SK-N-SH (cell line): Measurements from ENCODE around the gene FAM163A. TPM values are rescaled to one million over a fixed set of nuclear protein-coding genes. Genes with fewer than 3 reads are reported as not detected.

Source experiments
- CTCF ChIA-PET: fragments of 300-600, 350-600 bp; formaldehyde crosslinking; extraction: SDS; loops from one replicate; lab custom pipeline; 2021; lab: Yijun Ruan, JAX
- POLR2A ChIA-PET: fragments of 350-600 bp; sonication (Branson Sonifier 250); formaldehyde crosslinking; extraction: SDS; loops from one replicate; lab custom pipeline; 2020; ENCODE audit warnings: antibody characterized with exemption, inconsistent platforms; lab: Yijun Ruan, JAX
- DNase-seq: peaks from one replicate; pipeline ENCODE4 v3.0.0; 2012
- H2AFZ ChIP-seq: fragments of 200-600 bp; sonication (generic); 2 replicates; pipeline ENCODE4 v1.8.1; 2016; ENCODE audit warnings: antibody characterized with exemption, mild to moderate bottlenecking, low read depth
- H3F3A ChIP-seq: fragments of 200-600 bp; sonication (generic); replicated peaks from 2 replicates; pipeline ENCODE3; 2016; ENCODE audit warnings: antibody characterized with exemption, mild to moderate bottlenecking; ENCODE audit not compliant: insufficient read depth
- H3K27ac ChIP-seq, 2 experiments: fragments of 200-500 bp in 1 of 2; fragments of 200-600 bp in 1 of 2; sonication (Bioruptor generic) in 1 of 2; sonication (generic), shearing (Covaris generic) in 1 of 2; 2 replicates each; pipeline versions ENCODE4 v1.5.1 to v1.6.1; 2014 to 2016; ENCODE audit warnings: low read depth in 2 of 2, inconsistent platforms in 1 of 2, low read length in 1 of 2, mild to moderate bottlenecking in 1 of 2, mixed read lengths in 1 of 2
- H3K27me3 ChIP-seq: fragments of 200-600 bp; sonication (generic), shearing (Covaris generic); 2 replicates; pipeline ENCODE4 v1.6.1; 2016; ENCODE audit warnings: mixed run types; ENCODE audit not compliant: insufficient read depth
- H3K36me3 ChIP-seq, 2 experiments: fragments of 200-500 bp in 1 of 2; fragments of 200-600 bp in 1 of 2; sonication (Bioruptor generic) in 1 of 2; sonication (generic) in 1 of 2; replicated peaks in 1 of 2; 2 replicates each; pipeline versions ENCODE3 to v1.5.1; 2014 to 2016; ENCODE audit warnings: low read length in 1 of 2, mild to moderate bottlenecking in 1 of 2; ENCODE audit not compliant: insufficient read depth in 2 of 2, control insufficient read depth in 1 of 2
- H3K4me1 ChIP-seq, 2 experiments: fragments of 200-500 bp in 1 of 2; fragments of 200-600 bp in 1 of 2; sonication (Bioruptor generic) in 1 of 2; sonication (generic), shearing (Covaris generic) in 1 of 2; 2 replicates each; pipeline versions ENCODE4 v1.5.1 to v1.6.1; 2014 to 2016; ENCODE audit warnings: low read depth in 1 of 2, low read length in 1 of 2, mixed run types in 1 of 2; ENCODE audit not compliant: insufficient read depth in 2 of 2, control insufficient read depth in 1 of 2
- H3K4me2 ChIP-seq: fragments of 200-600 bp; sonication (generic), shearing (Covaris generic); 2 replicates; pipeline ENCODE4 v1.6.1; 2017; ENCODE audit warnings: mixed run types
- H3K4me3 ChIP-seq, 2 experiments: fragments of 200-500 bp in 1 of 2; fragments of 200-600 bp in 1 of 2; sonication (Bioruptor generic) in 1 of 2; sonication (generic), shearing (Covaris generic) in 1 of 2; 2 replicates each; pipeline versions ENCODE4 v1.5.1 to v1.8.1; 2014 to 2016; ENCODE audit warnings: low read depth in 2 of 2, inconsistent platforms in 1 of 2, low read length in 1 of 2, mild to moderate bottlenecking in 1 of 2, mixed read lengths in 1 of 2, moderate library complexity in 1 of 2
- H3K79me2 ChIP-seq: fragments of 200-600 bp; sonication (generic); 2 replicates; pipeline ENCODE4 v1.8.1; 2017; ENCODE audit warnings: mild to moderate bottlenecking; ENCODE audit not compliant: insufficient read depth
- H3K9ac ChIP-seq: fragments of 200-600 bp; sonication (generic); 2 replicates; pipeline ENCODE4 v1.6.1; 2017; ENCODE audit warnings: mixed run types
- H3K9me2 ChIP-seq: fragments of 200-600 bp; sonication (generic); 2 replicates; pipeline ENCODE4 v1.6.1; 2017; ENCODE audit warnings: mixed run types
- H3K9me3 ChIP-seq: fragments of 200-600 bp; sonication (generic); 2 replicates; pipeline ENCODE4 v1.6.1; 2017; ENCODE audit warnings: mixed run types, mild to moderate bottlenecking, moderate library complexity
- H4K20me1 ChIP-seq: fragments of 200-600 bp; sonication (generic); 2 replicates; pipeline ENCODE4 v1.6.1; 2017; ENCODE audit warnings: mild to moderate bottlenecking, mixed run types; ENCODE audit not compliant: insufficient read depth
- CHD2 ChIP-seq: fragments of 150-350 bp; IDR thresholded peaks from 2 replicates; pipeline ENCODE4 v1.6.1; 2018; ENCODE audit warnings: low read length; ENCODE audit not compliant: partially characterized antibody
- FOSL2 ChIP-seq: IDR thresholded peaks from 2 replicates; pipeline ENCODE4 v1.4.0; 2012; ENCODE audit warnings: low read depth, mild to moderate bottlenecking, moderate library complexity, borderline replicate concordance
- FOXJ3 ChIP-seq: sonication (generic); formaldehyde crosslinking; IDR thresholded peaks from 2 replicates; pipeline ENCODE4 v1.5.1; 2020; ENCODE audit warnings: mild to moderate bottlenecking, missing genetic modification reagents
- FOXM1 ChIP-seq: IDR thresholded peaks from 2 replicates; pipeline ENCODE4 v1.4.0; 2012; ENCODE audit warnings: low read depth, mild to moderate bottlenecking
- GABPA ChIP-seq: IDR thresholded peaks from 2 replicates; pipeline ENCODE4 v1.4.0; 2012; ENCODE audit warnings: low read depth, mild to moderate bottlenecking
- GATA2 ChIP-seq: sonication (generic); formaldehyde crosslinking; IDR thresholded peaks from 2 replicates; pipeline ENCODE4 v1.5.0; 2020; ENCODE audit warnings: mild to moderate bottlenecking, missing genetic modification reagents
- IRF3 ChIP-seq: fragments of 150-350 bp; IDR thresholded peaks from 2 replicates; pipeline ENCODE4 v1.6.1; 2016; ENCODE audit warnings: mild to moderate bottlenecking, low read depth, low read length
- MEF2A ChIP-seq: IDR thresholded peaks from 2 replicates; pipeline ENCODE4 v1.4.0; 2012; ENCODE audit warnings: low read depth, borderline replicate concordance
- MXI1 ChIP-seq: IDR thresholded peaks from 2 replicates; pipeline ENCODE4 v1.6.1; 2012; ENCODE audit warnings: mild to moderate bottlenecking, low read depth, low read length, improper control_type of control experiment
- NFIC ChIP-seq: IDR thresholded peaks from 2 replicates; pipeline ENCODE4 v1.4.0; 2012; ENCODE audit warnings: borderline replicate concordance
- POLR2AphosphoS5 ChIP-seq: IDR thresholded peaks from 2 replicates; pipeline ENCODE4 v1.6.1; 2012; ENCODE audit warnings: low read depth, low read length
- REST ChIP-seq: IDR thresholded peaks from 2 replicates; pipeline ENCODE4 v1.6.1; 2012; ENCODE audit warnings: mild to moderate bottlenecking, low read depth, low read length, moderate library complexity
- RFX5 ChIP-seq: IDR thresholded peaks from 2 replicates; pipeline ENCODE4 v1.6.1; 2012; ENCODE audit warnings: mild to moderate bottlenecking, improper control_type of control experiment, low read length
- RXRA ChIP-seq: IDR thresholded peaks from 2 replicates; pipeline ENCODE4 v1.4.0; 2012; ENCODE audit warnings: low read depth, mild to moderate bottlenecking, borderline replicate concordance
- TAF1 ChIP-seq: IDR thresholded peaks from 2 replicates; pipeline ENCODE4 v1.6.1; 2012; ENCODE audit warnings: low read depth, mild to moderate bottlenecking, low read length, moderate library complexity, borderline replicate concordance
- TCF12 ChIP-seq: IDR thresholded peaks from 2 replicates; pipeline ENCODE4 v1.4.0; 2012
- TEAD4 ChIP-seq: IDR thresholded peaks from 2 replicates; pipeline ENCODE4 v1.4.0; 2012; ENCODE audit warnings: mild to moderate bottlenecking, borderline replicate concordance; ENCODE audit not compliant: insufficient read depth
- USF1 ChIP-seq: IDR thresholded peaks from 2 replicates; pipeline ENCODE4 v1.4.0; 2012; ENCODE audit warnings: low read depth, borderline replicate concordance
- YY1 ChIP-seq: IDR thresholded peaks from 2 replicates; pipeline ENCODE4 v1.4.0; 2012; ENCODE audit warnings: low read depth, mild to moderate bottlenecking
- WGBS: methylation state at CpG from one replicate; pipeline ENCODE4 v1.1.6; 2017; ENCODE audit warnings: low lambda C conversion rate; 5-methylcytosine and 5-hydroxymethylcytosine counted together
- polyA plus RNA-seq, 3 experiments: library from polyadenylated mRNA; depleted of rRNA; stranded (reverse); fragments of >200 nt; gene quantifications; 2 replicates each; pipeline ENCODE4 v1.2.3, GENCODE V29; 2012
- TF ChIP-seq, protein P1 (sequence below): IDR thresholded peaks from 2 replicates; pipeline ENCODE4; 2012

Gene FAM163A
- polyA plus RNA-seq, 1 of the 3 experiments (the other 2 are of a cell fraction) = 0.43 TPM

DNA sequence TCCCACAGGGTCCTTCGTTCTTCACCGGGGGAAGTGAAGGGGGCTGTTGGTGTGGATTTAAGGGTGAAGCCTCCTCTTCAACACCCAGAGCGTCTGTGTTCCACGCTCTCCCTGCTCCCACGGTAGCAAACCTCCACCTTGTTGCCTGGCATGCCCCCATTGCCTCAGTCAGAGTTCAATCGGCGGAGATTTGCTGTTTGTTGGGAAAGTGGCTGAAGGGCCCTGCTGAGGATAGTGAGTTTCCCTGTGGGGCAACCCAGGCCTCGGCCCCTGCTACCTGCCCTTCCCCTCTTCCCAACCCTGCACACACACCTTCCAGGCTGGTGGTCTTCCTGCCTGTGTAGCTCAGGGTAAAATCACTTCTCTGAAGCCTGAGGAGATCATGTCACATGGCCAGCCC is 74.0 kb downstream of the FAM163A start:
- DNase-seq = no peak
- Histone ChIP-seq H3F3A (no peaks in the 10 kb centered on the region), H4K20me1 (no peaks in the 10 kb centered on the region), H3K4me2 (no peak overlapping the region), H3K9me3 (no peaks in the 10 kb centered on the region), H3K4me1 (peaks cover 0 to 36% of the 10 kb centered on the region in 2 experiments; a peak in 1 of 4 replicates), H3K9ac (no peak overlapping the region), H3K27ac (peak overlapping the region in 1 of 2 experiments; percentile 24; a peak in 1 of 4 replicates), H3K27me3 (no peaks in the 10 kb centered on the region), H3K36me3 (no peaks in the 10 kb centered on the region), H3K9me2 (no peaks in the 10 kb centered on the region), H3K79me2 (no peaks in the 10 kb centered on the region)
- WGBS = 82% methylated on average over 8 of the region's 8 CpGs
- CTCF ChIA-PET = interaction anchor here (1.1 to 20.9 kb wide), 4 partner anchors 21 to 109 kb away, joined by 3 to 862 read pairs (median 95); no protein-coding TSS in a partner anchor
- POLR2A ChIA-PET = interaction anchor here (0.6 to 1.5 kb wide), 2 partner anchors 108 to 111 kb away, joined by 3 read pairs; no protein-coding TSS in a partner anchor
- TF ChIP-seq CHD2 (no peak), TCF12 (no peak), YY1 (no peak), REST (no peak), RFX5 (no peak), FOSL2 (no peak), POLR2AphosphoS5 (no peak), GATA2 (CRISPR knock-in tag) (no peak), IRF3 (no peak)
- TF ChIP-seq, protein P1, sequence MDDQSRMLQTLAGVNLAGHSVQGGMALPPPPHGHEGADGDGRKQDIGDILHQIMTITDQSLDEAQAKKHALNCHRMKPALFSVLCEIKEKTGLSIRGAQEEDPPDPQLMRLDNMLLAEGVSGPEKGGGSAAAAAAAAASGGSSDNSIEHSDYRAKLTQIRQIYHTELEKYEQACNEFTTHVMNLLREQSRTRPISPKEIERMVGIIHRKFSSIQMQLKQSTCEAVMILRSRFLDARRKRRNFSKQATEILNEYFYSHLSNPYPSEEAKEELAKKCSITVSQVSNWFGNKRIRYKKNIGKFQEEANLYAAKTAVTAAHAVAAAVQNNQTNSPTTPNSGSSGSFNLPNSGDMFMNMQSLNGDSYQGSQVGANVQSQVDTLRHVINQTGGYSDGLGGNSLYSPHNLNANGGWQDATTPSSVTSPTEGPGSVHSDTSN = no peak
- TF ChIP-seq, all 33 proteins: peak for 0
- H2AFZ ChIP-seq = no peak overlapping the region
- no peak overlapping the region for H3K4me3 ChIP-seq

- H3K9ac ChIP-seq = no peak overlapping the region
- no peaks in the 10 kb centered on the region for H3F3A ChIP-seq
- H3K9me3 ChIP-seq = no peaks in the 10 kb centered on the region
- no peaks in the 10 kb centered on the region for H3K27me3 ChIP-seq
- CTCF ChIA-PET = interaction anchor here (1.3 to 20.9 kb wide), 7 partner anchors 8 to 350 kb away, joined by 3 to 862 read pairs (median 4); no protein-coding TSS in a partner anchor
- DNase-seq = peak; percentile 49
- no peak overlapping the region for H3K4me3 ChIP-seq
- H3K27ac ChIP-seq = peak overlapping the region in 1 of 2 experiments; percentile 18; a peak in 1 of 4 replicates
- POLR2A ChIA-PET = interaction anchor here (0.6 to 1.5 kb wide), 3 partner anchors 9 to 111 kb away, joined by 3 read pairs; no protein-coding TSS in a partner anchor
- no peaks in the 10 kb centered on the region for H3K9me2 ChIP-seq
- WGBS = 69% methylated on average over 8 of the region's 8 CpGs
- H3K4me2 ChIP-seq = no peak overlapping the region
- no peaks in the 10 kb centered on the region for H3K36me3 ChIP-seq
- H4K20me1 ChIP-seq = no peaks in the 10 kb centered on the region
- no peak overlapping the region for H2AFZ ChIP-seq
- peaks cover 0 to 33% of the 10 kb centered on the region in 2 experiments; a peak in 1 of 4 replicates for H3K4me1 ChIP-seq
- H3K79me2 ChIP-seq = no peaks in the 10 kb centered on the region
- TF ChIP-seq USF1 (no peak), FOXJ3 (CRISPR knock-in tag) (no peak), GATA2 (CRISPR knock-in tag) (no peak), MEF2A (no peak), IRF3 (no peak), NFIC (no peak), GABPA (no peak), RFX5 (no peak), MXI1 (no peak), FOXM1 (no peak), TAF1 (no peak), TEAD4 (no peak), RXRA (no peak)
Observed at GRCh38 chr1:179817789-179818188, 74.7 kb downstream of the FAM163A start.
